HG02870 (cell line): ENCODE measurements around the gene ADNP2.

ENCODE experiments used
- ATAC-seq: cut with Tn5 transposase; IDR thresholded peaks from one replicate; pipeline ENCODE4 v1.9.1; 2021; ENCODE audit warnings: mild to moderate bottlenecking, moderate library complexity; ENCODE audit not compliant: unreplicated experiment

ADNP2 gene

DNA sequence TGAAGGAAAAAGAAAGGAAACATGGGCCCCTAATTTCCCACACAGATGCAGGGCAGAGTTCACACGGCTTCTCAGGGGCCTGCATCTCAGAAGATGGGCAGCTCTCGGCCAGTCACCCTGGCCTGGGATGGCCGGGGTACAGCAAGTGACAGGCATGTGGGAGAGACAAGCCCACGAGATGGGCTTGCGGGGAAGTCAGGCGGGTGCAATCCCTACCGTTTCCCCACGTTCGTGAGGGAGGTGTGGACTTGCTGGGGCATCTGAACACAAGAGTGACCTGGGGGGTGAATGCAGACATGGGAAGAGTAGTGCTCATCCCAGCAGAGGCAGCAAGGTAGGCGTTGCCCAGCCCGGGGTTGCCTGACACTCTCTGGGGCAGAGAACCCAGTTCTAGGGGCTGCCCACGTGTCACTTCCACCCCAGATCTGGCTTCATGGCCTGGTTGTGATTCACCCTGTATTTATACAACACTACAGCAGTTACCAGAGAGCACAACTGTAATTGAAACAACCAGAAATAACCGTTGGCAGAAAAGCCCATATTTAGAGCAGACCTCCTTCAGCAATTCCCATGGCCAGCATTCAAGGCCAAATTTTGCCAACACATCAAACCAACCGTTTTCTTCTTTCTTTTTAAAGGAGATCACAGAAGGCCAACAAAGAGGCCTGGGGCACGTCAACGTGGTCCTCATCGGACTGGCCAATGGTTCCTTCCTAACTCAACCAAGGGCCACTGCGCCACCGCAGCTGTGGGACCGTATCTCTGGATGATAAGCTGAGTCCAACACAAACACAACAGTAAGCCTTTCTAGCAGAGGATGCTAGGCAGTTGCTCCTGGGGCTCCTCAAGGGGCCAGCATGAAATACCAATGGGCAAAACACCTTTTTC is 79.8 kb downstream of the ADNP2 start:
- no peak for ATAC-seq

DNA sequence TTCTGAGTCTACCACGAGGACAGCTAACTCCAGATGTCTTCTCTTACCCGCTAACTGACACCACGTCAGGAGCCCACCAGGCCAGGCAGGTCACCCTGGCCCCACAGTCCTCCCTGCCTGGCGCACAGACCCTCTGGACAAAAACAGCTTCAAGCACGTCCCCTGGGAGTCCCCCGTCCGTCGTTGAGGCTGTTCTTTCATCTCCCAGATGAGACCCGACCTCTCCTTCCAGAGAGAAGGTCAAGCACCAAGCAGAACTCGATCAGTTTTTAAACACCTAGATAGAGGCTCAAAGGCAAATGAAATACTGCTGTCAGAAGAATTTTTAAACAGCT is 80.4 kb downstream of the ADNP2 start:
- no peak for ATAC-seq
